H54 (cell line): ENCODE results near the gene SLC19A1.
"Not testable (repeated sequence)": the region's sequence is repeated elsewhere in the genome, so short reads cannot be mapped to it uniquely, and the experiment has no call there.

Source experiments
- DNase-seq: peaks from one replicate; pipeline ENCODE4 v3.0.0; 2011; ENCODE audit warnings: low spot score, mixed read lengths; ENCODE audit not compliant: insufficient read length
- FAIRE-seq: peaks from 3 replicates; lab custom pipeline; 2011; peaks lifted over from hg19 to GRCh38; lab: Jason Lieb, UNC
- POLR2A ChIP-seq: IDR thresholded peaks from 2 replicates; pipeline ENCODE4 v1.6.1; 2011; ENCODE audit warnings: low read depth, mild to moderate bottlenecking, low read length

Gene SLC19A1

DNA sequence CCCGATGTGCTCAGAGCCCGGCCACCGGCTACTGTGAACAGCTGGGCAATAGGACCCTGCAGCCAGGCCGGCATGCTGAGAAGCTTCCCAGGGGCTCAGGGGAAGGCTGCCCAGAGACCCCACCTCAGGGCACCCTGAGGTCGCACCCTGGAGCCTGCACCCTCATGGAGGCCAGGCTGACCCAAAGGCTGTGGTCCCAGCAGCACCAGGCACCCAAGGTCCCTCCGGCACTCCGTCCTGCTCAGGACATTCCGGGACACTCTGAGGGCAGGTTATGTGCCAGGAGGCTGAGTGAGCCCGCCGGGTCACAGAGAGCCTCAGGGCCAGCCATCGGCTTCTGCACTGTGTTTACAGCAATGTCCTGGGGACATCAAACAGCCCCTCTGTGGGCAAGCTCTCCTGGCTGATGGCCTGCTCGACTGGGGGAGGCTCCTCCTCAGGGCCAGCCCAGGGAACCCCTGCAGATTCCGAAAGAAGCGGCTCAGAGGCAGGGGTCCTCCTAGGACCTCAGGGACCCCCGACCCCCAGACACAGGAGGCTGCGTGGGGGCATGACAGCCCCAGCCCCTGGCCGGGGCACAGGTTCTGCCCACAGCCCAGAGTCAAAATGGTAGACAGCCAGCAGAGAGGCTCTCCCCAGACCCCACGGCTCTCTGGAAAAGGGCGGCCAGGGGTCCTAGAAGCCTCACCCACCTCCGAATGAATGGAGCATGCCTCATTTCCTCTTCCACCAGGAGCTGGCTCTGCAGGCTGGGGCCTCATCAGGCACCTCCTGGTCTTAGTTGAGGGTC lies 8.2 kb downstream of the SLC19A1 start:
- no peak for TF ChIP-seq POLR2A
- FAIRE-seq (no peak), DNase-seq (no peak)

DNA sequence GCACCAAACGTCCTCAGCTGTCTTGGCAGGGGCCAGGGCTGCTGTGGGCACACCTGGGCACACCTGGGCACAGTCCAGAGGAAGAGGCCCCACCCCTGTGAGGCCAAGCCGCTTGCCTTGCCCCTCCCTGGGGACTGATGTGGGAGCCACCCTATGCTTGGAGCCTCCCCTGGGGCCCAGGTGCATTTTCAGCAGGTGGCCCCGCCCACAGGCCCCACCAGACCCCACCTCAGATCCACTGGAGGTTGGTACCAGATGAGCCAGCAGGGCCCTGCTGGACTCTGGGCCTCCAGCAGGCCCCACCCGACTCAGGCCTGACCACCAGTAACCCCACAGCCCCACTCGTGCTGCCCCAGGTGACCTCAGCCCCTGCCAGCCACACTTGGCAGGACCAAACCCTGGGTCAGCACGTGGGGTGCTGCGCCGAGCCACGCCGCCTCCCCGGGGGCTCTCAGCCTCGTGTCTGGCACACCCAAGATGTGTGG lies 8.8 kb downstream of the SLC19A1 start:
- DNase-seq = no peak
- no peak for TF ChIP-seq POLR2A
- no peak for FAIRE-seq

DNA sequence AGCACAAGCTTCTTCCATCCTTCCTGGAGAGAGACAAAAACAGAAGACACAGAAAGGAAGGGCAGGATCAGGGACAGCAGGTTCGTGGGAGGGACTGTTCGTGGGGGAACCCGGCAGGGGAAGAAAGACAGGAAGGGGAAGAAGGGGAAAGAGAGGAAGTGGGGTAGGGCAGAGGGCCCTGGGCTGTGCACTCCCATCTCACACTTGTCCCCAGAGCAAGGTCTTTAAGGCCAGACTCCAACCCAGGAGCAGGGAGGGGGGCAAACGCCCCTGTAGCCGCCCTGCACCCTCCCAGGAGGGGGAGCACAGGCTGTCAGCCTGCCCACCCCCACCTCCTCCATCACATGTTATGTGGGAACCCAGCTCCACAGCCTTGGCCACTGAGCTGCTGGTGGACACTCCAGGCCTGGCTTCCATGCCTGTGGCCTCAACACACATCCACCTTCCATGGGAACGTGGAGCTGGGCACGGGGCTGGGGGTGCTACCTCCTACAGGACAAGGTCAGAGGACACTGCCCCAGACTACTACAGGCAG lies 9.3 kb downstream of the SLC19A1 start:
- DNase-seq (no peak), FAIRE-seq (no peak)
- TF ChIP-seq POLR2A = no peak

DNA sequence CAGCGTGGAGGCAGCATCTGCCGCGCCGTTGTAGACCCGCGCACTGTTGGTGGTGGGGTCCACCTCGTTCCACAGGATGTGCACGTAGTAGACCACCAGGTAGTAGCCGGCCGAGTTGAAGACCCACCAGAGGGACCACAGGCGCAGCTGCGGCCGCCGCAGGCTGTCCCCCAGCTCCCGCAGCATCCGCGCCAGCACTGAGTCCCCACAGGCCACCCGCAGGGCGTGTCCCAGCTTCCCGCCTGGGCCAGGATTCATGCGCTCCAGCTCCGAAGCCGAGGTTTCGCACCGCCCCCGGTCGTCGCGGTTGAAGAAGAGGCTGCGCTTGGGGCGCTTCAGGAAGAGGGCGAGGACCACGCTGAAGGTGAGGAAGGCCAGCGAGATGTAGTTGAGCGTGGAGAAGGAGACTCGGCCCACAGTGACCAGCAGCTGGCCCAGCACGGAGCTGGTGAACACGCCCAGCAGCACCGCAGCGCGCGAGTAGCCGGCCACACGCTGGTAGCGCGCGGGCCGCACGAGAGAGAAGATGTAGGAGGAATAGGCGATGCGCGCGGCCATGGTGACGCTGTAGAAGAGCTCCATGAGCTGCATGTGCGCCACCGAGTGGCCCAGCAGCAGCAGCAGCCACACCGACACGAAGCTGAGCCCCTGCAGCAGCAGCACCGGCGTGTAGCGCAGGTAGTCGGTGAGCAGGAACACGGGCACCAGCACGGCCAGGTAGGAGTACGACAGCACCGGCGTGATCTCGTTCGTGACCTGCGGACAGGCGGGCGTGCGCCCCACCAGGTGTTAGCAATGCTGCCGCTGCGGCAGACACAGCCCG lies 10.6 kb downstream of the SLC19A1 start:
- DNase-seq (no peak), FAIRE-seq (no peak)
- no peak for TF ChIP-seq POLR2A

DNA sequence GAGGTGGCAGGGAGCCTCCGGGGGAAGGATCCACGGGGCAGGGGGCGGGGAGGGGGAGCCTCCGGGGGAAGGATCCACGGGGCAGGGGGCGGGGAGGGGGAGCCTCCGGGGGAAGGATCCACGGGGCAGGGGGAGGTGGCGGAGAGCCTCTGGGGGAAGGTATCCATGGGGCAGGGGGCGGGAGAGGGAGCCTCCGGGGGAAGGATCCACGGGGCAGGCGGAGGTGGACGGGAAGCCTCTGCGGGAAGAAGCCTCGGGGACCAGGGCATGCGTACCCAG lies 11.2 kb downstream of the SLC19A1 start:
- not testable (repeated sequence) for DNase-seq, FAIRE-seq

DNA sequence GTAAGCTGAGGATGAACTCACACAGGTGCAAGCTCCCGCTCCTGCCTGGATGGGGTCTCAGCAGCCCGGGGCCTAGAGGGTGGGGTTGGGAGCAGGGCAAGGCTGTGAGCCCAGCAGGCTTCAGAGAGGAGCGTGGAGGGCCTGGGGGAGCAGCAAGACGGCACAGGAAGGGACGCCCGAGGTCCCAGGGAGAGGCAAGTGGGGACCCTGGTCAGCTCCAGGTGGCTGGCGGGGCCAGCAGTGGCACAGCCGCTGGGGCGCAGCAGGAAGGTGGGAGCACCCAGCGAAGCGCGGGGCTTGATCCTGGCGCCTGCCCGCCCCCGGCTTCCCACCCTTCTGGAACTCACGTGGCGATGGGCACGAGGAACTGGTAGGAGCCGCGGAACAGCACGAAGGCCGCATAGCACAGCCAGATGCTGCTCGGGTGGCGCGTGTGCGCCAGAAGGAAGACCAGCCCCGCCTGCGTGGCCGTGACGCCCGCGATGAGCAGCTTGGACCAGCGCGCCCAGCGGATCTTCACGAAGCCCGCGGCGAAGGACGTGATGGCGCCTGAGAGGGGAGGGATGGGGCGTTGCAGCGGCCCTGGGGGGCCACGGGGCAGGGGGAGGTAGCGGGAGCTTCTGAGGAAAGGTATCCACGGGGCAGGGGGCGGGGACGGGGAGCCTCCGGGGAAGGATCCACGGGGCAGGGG lies 11.7 kb downstream of the SLC19A1 start:
- no peak for TF ChIP-seq POLR2A
- DNase-seq = no peak
- FAIRE-seq = no peak

DNA sequence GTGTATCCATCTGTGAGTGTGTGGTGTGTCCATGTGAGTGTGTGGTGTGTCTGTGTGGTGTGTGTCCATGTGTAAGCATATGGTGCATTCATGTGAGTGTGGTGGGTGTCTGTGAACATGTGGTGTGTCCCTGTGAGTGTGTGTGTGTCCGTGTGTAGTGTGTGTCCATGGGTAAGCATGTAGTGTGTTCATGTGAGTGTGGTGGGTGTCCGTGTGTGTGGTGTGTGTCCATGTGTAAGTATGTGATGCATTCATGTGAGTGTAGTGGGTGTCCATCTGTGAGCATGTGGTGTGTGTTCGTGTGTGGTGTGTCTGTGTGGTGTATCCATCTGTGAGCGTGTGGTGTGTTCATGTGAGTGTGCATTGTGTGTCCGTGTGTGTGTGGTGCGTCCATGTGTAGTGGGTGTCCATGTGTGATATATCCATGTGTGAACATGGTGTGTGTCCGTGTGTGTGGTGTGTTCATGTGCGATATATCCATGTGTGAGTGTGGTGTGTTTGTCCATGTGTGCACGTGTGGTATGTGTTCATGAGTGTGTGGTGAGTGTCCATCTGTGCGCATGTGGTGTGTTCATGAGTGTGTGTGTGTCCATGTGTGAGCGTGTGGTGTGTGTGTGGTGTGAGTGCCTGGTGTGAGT lies 12.3 kb downstream of the SLC19A1 start:
- FAIRE-seq (no peak), DNase-seq (no peak)
- TF ChIP-seq POLR2A = no peak

DNA sequence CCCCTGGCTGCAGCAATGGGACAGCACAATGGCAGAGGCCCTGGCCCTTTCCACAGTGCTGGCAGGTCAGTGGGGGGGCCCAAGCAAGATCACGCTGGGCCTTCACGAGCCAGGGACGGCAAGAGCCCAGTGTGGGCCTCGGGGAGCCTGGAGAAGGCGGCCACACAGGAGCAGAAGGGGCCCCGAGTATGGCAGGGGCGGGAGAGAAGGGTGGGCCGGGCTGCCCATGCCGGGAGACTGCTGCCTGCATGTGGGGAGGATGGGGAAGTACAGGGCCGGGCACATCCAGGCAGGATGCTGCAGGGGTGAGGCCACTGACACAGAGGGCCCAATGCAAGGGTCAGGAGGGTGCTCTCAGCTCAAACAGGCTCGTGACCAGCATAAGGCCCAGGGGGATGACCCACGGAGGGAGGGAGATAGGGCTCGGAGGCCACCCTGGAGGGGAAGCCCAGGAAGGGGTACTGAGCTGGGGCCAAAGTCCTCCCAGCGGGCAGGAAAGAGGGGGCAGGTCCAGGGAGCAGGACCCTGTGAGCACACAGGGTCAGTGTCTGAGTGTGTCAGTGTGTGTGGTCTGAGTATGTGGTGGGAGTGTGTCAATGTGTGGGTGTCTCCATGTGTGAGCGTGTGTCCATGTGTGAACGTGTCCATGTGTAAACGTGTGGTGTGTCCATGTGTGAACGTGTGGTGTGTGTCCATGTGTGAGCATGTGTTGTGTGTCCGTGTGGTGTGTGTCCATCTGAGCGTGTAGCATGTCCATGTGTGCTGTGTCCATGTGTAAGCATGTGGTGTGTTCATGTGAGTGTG lies 13.1 kb downstream of the SLC19A1 start:
- no peak for TF ChIP-seq POLR2A
- FAIRE-seq = no peak
- no peak for DNase-seq

DNA sequence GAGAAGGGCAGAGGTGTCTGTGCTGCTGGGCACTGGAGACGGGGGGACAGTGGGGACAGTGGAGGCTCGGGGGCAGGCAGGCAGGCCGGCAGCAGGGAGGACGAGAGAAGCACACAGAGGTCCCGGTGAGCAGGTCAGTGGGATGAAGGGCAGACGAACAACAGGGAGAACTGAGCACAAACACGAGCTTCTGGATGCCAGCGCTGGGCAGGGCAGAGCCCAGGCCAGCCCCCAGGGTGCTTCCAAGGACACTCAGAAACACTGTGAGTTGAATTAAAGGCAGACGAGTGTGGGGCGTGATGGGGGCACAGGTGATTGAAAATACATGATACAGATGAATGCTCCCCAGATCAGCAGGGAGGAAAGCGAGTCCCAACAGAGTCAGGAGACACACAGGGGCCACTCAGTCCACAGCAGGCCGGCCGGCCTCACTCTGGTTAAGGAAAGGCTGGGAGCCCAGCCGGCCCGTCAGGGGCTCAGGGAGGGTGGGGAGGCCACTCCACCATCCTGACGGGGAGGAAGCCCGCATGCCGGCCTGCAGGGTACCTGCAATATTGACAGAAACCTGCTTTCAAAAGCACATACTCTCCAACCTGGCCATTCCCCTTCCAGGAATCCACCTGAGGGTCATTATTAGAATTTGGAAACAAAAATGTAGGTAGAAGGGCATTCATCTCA lies 14.1 kb downstream of the SLC19A1 start:
- FAIRE-seq (no peak), DNase-seq (no peak)
- no peak for TF ChIP-seq POLR2A

DNA sequence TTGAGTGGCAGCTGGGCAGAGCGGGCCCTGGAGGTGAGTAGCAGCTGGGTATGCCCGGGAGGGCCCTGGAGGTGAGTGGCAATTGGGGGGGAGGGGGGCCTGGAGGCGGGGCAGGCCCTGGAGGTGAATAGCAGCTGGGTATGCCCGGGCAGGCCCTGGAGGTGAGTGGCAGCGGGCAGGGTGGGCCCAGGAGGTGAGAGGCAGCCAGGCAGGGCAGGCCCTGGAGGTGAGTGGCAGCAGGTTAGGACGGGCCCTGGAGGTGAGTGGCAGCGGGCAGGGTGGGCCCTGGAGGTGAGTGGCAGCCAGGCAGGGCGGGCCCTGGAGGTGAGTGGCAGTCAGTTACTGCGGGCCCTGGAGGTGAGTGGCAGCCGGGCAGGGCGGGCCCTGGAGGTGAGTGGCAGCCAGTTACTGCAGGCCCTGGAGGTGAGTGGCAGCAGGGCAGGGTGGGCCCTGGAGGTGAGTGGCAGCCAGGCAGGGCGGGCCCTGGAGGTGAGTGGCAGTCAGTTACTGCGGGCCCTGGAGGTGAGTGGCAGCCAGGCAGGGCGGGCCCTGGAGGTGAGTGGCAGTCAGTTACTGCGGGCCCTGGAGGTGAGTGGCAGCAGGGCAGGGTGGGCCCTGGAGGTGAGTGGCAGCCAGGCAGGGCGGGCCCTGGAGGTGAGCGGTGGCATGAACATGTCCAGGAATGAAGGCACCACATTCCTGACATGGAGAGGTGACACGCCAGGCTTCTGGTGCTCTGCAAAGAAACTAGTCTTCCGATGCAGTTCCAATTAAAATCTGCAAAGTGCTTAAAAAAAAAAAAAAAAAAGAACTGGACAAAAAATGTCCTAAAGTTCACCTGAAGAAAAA lies 14.9 kb downstream of the SLC19A1 start:
- not testable (repeated sequence) for FAIRE-seq, DNase-seq

DNA sequence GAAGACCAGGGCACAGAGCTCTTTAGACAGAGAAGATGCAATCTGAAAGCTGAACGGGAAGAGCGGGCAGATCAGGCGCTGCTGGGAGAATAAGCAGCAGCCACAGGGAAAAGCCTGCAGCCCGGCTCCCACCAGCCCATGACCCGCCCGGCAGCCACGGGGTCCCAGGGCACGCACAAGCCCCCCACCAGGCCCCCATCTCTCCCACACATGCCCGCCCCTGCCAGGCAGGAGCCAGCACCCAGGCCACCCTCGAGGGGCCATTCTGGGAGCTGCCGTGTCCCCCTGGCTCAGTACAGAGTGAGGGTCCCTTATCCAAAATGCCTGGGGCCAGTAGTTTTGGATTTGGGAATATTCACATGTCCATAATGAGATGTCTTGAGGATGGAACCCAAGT lies 16.3 kb downstream of the SLC19A1 start:
- TF ChIP-seq POLR2A = no peak
- no peak for DNase-seq
- FAIRE-seq = no peak
